GM20431 (cell line): ENCODE data around the gene TEX54.
"Not testable (repeated sequence)": the region's sequence is repeated elsewhere in the genome, so short reads cannot be mapped to it uniquely, and the experiment has no call there.

ENCODE experiments used
- in situ Hi-C: fragments of 300-500 bp; cut with MseI, MboI; formaldehyde crosslinking; loops from one replicate; pipeline ENCODE4 v1.15.0; 2020; ENCODE audit warnings: low sequenced_read_pairs; ENCODE audit not compliant: unreplicated experiment

TEX54 gene

GRCh38 chr11:62856333-62856895 lies 23.8 kb upstream of the TEX54 start:
- in situ Hi-C loops, result no loop called here

GRCh38 chr11:62855571-62856332 lies 23.1 kb upstream of the TEX54 start:
- in situ Hi-C loops, result no loop called here

- in situ Hi-C loops, result no loop called here
Measured at GRCh38 chr11:62854825-62855570, 22.4 kb upstream of the TEX54 start.

GRCh38 chr11:62854013-62854824 lies 21.6 kb upstream of the TEX54 start:
- in situ Hi-C loops, result no loop called here

- in situ Hi-C loops, result no loop called here
Measured at GRCh38 chr11:62853279-62853965, 20.8 kb upstream of the TEX54 start.

GRCh38 chr11:62852523-62853188 lies 20.0 kb upstream of the TEX54 start:
- in situ Hi-C loops, result no loop called here

GRCh38 chr11:62851807-62852522 lies 19.3 kb upstream of the TEX54 start:
- in situ Hi-C loops, result no loop called here

- in situ Hi-C loops, result no loop called here
Measured at GRCh38 chr11:62850911-62851806, 18.5 kb upstream of the TEX54 start.

- in situ Hi-C loops, result no loop called here
Measured at GRCh38 chr11:62847767-62848314, 15.2 kb upstream of the TEX54 start.

- in situ Hi-C loops, result no loop called here
Measured at GRCh38 chr11:62846177-62846576, 13.5 kb upstream of the TEX54 start.

- in situ Hi-C loops, result no loop called here
Measured at GRCh38 chr11:62844154-62844553, 11.5 kb upstream of the TEX54 start.

GRCh38 chr11:62843466-62843865 lies 10.8 kb upstream of the TEX54 start:
- in situ Hi-C loops, result no loop called here

GRCh38 chr11:62842891-62843290 lies 10.2 kb upstream of the TEX54 start:
- in situ Hi-C loops, result not testable (repeated sequence)

GRCh38 chr11:62842171-62842741 lies 9.6 kb upstream of the TEX54 start:
- in situ Hi-C loops, result no loop called here

GRCh38 chr11:62841361-62842170 lies 8.9 kb upstream of the TEX54 start:
- in situ Hi-C loops, result no loop called here

- in situ Hi-C loops, result not testable (repeated sequence)
Measured at GRCh38 chr11:62840721-62841360, 8.2 kb upstream of the TEX54 start.
